Thyroid gland (tissue), 4 donors: ENCODE results near the gene CACNA1S.

ENCODE experiments used
- CTCF ChIP-seq, 6 experiments: fragments of 200-600 bp in 3 of 6; fragments of 450-650 bp in 3 of 6; sonication (generic) in 3 of 6; IDR thresholded peaks; one replicate each; pipeline ENCODE4 v1.5.1; 2016 to 2019; ENCODE audit warnings: antibody characterized with exemption in 6 of 6, mild to moderate bottlenecking in 2 of 6, inconsistent platforms in 1 of 6, moderate library complexity in 1 of 6
- POLR2A ChIP-seq, 2 donors: fragments of 450-650 bp; IDR thresholded peaks; one replicate each; pipeline ENCODE4 v1.6.1; 2017; ENCODE audit warnings: antibody characterized with exemption in 2 of 2, mild to moderate bottlenecking in 2 of 2, moderate library complexity in 1 of 2

- TF ChIP-seq POLR2A (IDR thresholded peaks at IDR 0.05): no peak
- TF ChIP-seq CTCF (IDR thresholded peaks at IDR 0.05): no peak
These were observed 38.2 kb downstream of the CACNA1S start for GRCh38 chr1:201074018-201074417.
